CD14-positive monocyte (primary cell): Measurements from ENCODE around the gene PCED1B. TPM values are rescaled to one million over a fixed set of nuclear protein-coding genes. Genes with fewer than 3 reads are reported as not detected.

Experiments
- DNase-seq, 3 donors: peaks; one replicate each; pipeline ENCODE4 v3.0.0-alpha.2; 2011 to 2022
- H2AFZ ChIP-seq: 2 replicates; pipeline ENCODE4 v1.6.0; 2012; ENCODE audit warnings: mild to moderate bottlenecking, low read depth, low read length, inconsistent platforms; ENCODE audit not compliant: insufficient read depth, poor library complexity, severe bottlenecking
- H3K27ac ChIP-seq, 2 donors: 1 replicate in 1 of 2; 2 replicates in 1 of 2; pipeline ENCODE4 v1.5.1; 2012 to 2013; ENCODE audit warnings: low read length in 2 of 2, control low read depth in 1 of 2, inconsistent platforms in 1 of 2, low read depth in 1 of 2, mild to moderate bottlenecking in 1 of 2
- H3K27me3 ChIP-seq, 2 donors: one replicate each; pipeline versions ENCODE4 v1.6.0 to v1.6.1; 2011 to 2013; ENCODE audit warnings: low read length in 2 of 2; ENCODE audit not compliant: control insufficient read depth in 2 of 2, insufficient read depth in 2 of 2
- H3K36me3 ChIP-seq, 2 donors: replicated peaks in 1 of 2; 1 replicate in 1 of 2; 2 replicates in 1 of 2; pipeline versions ENCODE4 v1.5.1 to v1.6.1; 2012 to 2013; ENCODE audit warnings: low read length in 2 of 2, control low read depth in 1 of 2, inconsistent platforms in 1 of 2, mild to moderate bottlenecking in 1 of 2; ENCODE audit not compliant: insufficient read depth in 2 of 2, control insufficient read depth in 1 of 2
- H3K4me1 ChIP-seq, 2 donors: 1 replicate in 1 of 2; 2 replicates in 1 of 2; pipeline versions ENCODE4 v1.5.1 to v1.6.1; 2012 to 2013; ENCODE audit warnings: low read length in 2 of 2, control low read depth in 1 of 2, inconsistent platforms in 1 of 2, mild to moderate bottlenecking in 1 of 2, moderate library complexity in 1 of 2; ENCODE audit not compliant: insufficient read depth in 2 of 2, control insufficient read depth in 1 of 2
- H3K4me2 ChIP-seq: replicated peaks from 2 replicates; pipeline ENCODE3; 2012; ENCODE audit warnings: low read length, moderate library complexity, mild to moderate bottlenecking; ENCODE audit not compliant: poor library complexity, severe bottlenecking; ENCODE audit errors: extremely low read depth
- H3K4me3 ChIP-seq, 3 experiments: fragments of 200-600 bp in 1 of 3; sonication (generic) in 1 of 3; replicated peaks in 1 of 3; 1 replicate in 2 of 3; 2 replicates in 1 of 3; pipeline ENCODE4 v1.5.1; 2011 to 2013; ENCODE audit warnings: low read length in 3 of 3, mild to moderate bottlenecking in 3 of 3, control low read depth in 2 of 3, low read depth in 2 of 3, inconsistent platforms in 1 of 3, moderate library complexity in 1 of 3
- H3K79me2 ChIP-seq: 2 replicates; pipeline ENCODE4 v1.6.0; 2012; ENCODE audit warnings: mild to moderate bottlenecking, control low read depth, inconsistent platforms, low read length, moderate library complexity; ENCODE audit not compliant: insufficient read depth
- H3K9ac ChIP-seq: 2 replicates; pipeline ENCODE4 v1.6.0; 2017; ENCODE audit warnings: low read length, mild to moderate bottlenecking; ENCODE audit not compliant: insufficient read depth, poor library complexity, severe bottlenecking
- H3K9me3 ChIP-seq, 2 donors: replicated peaks in 1 of 2; 1 replicate in 1 of 2; 2 replicates in 1 of 2; pipeline versions ENCODE4 v1.5.1 to v1.6.1; 2012 to 2013; ENCODE audit warnings: low read length in 2 of 2, control low read depth in 1 of 2; ENCODE audit not compliant: control insufficient read depth in 1 of 2, insufficient read depth in 1 of 2
- H4K20me1 ChIP-seq: 2 replicates; pipeline ENCODE4 v1.6.0; 2012; ENCODE audit warnings: mild to moderate bottlenecking, low read length, control low read depth, moderate library complexity; ENCODE audit not compliant: insufficient read depth
- H3K27ac Mint-ChIP-seq, 7 donors: one replicate each; pipeline ENCODE4 v1.8.0; 2020; ENCODE audit warnings: mild to moderate bottlenecking in 7 of 7, mixed read lengths in 7 of 7, moderate library complexity in 6 of 7, inconsistent platforms in 2 of 7
- H3K27me3 Mint-ChIP-seq, 3 donors: one replicate each; pipeline ENCODE4 v1.8.0; 2021 to 2022; ENCODE audit warnings: low read depth in 3 of 3, mild to moderate bottlenecking in 3 of 3, mixed read lengths in 3 of 3, moderate library complexity in 3 of 3, inconsistent platforms in 1 of 3
- H3K36me3 Mint-ChIP-seq, 2 donors: one replicate each; pipeline ENCODE4 v1.8.0; 2020; ENCODE audit warnings: mixed read lengths in 2 of 2, inconsistent platforms in 1 of 2, mild to moderate bottlenecking in 1 of 2
- H3K4me1 Mint-ChIP-seq: one replicate; pipeline ENCODE4 v1.8.0; 2020; ENCODE audit warnings: mild to moderate bottlenecking, mixed read lengths
- H3K4me3 Mint-ChIP-seq, 2 donors: one replicate each; pipeline ENCODE4 v1.8.0; 2020; ENCODE audit warnings: mild to moderate bottlenecking in 2 of 2, mixed read lengths in 2 of 2, moderate library complexity in 1 of 2
- H3K9me3 Mint-ChIP-seq, 7 donors: one replicate each; pipeline ENCODE4 v1.8.0; 2020 to 2022; ENCODE audit warnings: mixed read lengths in 7 of 7, mild to moderate bottlenecking in 6 of 7, moderate library complexity in 6 of 7, inconsistent platforms in 2 of 7
- CTCF ChIP-seq: fragments of 200-600 bp; IDR thresholded peaks from one replicate; pipeline ENCODE4 v1.8.0; 2022; ENCODE audit warnings: antibody characterized with exemption, mild to moderate bottlenecking
- WGBS: methylation state at CpG from one replicate; pipeline ENCODE4 v1.1.5; 2013; ENCODE audit warnings: missing lambda C conversion rate; ENCODE audit not compliant: insufficient coverage; 5-methylcytosine and 5-hydroxymethylcytosine counted together
- intact Hi-C, 2 donors: fragments of 100-400 bp; cut with micrococcal nuclease; formaldehyde crosslinking; loops; one replicate each; pipeline versions ENCODE4 v1.15.0 to v1.15.1; 2023
- polyA plus RNA-seq, 3 donors: library from polyadenylated mRNA; depleted of rRNA in 1 of 3; unstranded in 2 of 3; stranded (reverse) in 1 of 3; fragments of 300-500 nt in 2 of 3; fragments of >200 nt in 1 of 3; fragmentation: Illumina TruSeq in 2 of 3; gene quantifications; 1 replicate in 2 of 3; 2 replicates in 1 of 3; pipeline ENCODE4 v1.2.3, GENCODE V29; 2012 to 2021

PCED1B gene
- polyA plus RNA-seq, 3 donors = 0.10 to 0.65 TPM; not detected in 1

GRCh38 chr12:47110011-47110541 is 30.7 kb downstream of the PCED1B start:
- Histone ChIP-seq H3K4me1 (no peaks in the 10 kb centered on the region), H2AFZ (no peak overlapping the region), H3K4me2 (no peak overlapping the region), H3K4me3 (no peak overlapping the region), H4K20me1 (no peaks in the 10 kb centered on the region), H3K79me2 (no peaks in the 10 kb centered on the region), H3K9ac (no peak overlapping the region), H3K36me3 (no peaks in the 10 kb centered on the region), H3K9me3 (no peaks in the 10 kb centered on the region), H3K27me3 (no peaks in the 10 kb centered on the region), H3K27ac (no peak overlapping the region)
- Mint-ChIP-seq H3K4me3 (no peak overlapping the region), H3K27me3 (peaks cover 0 to 2% (median 0%) of the 10 kb centered on the region in 3 donors), H3K36me3 (peaks cover 0 to 3% of the 10 kb centered on the region in 2 donors), H3K4me1 (peaks cover 13% of the 10 kb centered on the region), H3K27ac (no peak overlapping the region), H3K9me3 (no peaks in the 10 kb centered on the region)
- DNase-seq = no peak
- TF ChIP-seq CTCF = no peak
- intact Hi-C loops = no loop called here
- WGBS = no CpG with 5 or more reads among the region's 2 CpGs

- H3K9me3 Mint-ChIP-seq = no peaks in the 10 kb centered on the region
- TF ChIP-seq CTCF = no peak
- H3K27ac ChIP-seq = no peak overlapping the region
- H3K27me3 ChIP-seq = no peaks in the 10 kb centered on the region
- H3K27me3 Mint-ChIP-seq = peaks cover 0 to 2% (median 0%) of the 10 kb centered on the region in 3 donors
- no peak overlapping the region for H3K27ac Mint-ChIP-seq
- H3K9ac ChIP-seq = no peak overlapping the region
- H3K36me3 Mint-ChIP-seq = peaks cover 0 to 1% of the 10 kb centered on the region in 2 donors
- no peaks in the 10 kb centered on the region for H3K4me1 ChIP-seq
- intact Hi-C loops = no loop called here
- H3K79me2 ChIP-seq = no peaks in the 10 kb centered on the region
- no CpG with 5 or more reads among the region's 2 CpGs for WGBS
- H4K20me1 ChIP-seq = no peaks in the 10 kb centered on the region
- H3K9me3 ChIP-seq = no peaks in the 10 kb centered on the region
- H3K4me2 ChIP-seq = no peak overlapping the region
- H3K4me1 Mint-ChIP-seq = peaks cover 13% of the 10 kb centered on the region
- DNase-seq = no peak
- H3K4me3 ChIP-seq = no peak overlapping the region
- H3K4me3 Mint-ChIP-seq = no peak overlapping the region
- no peak overlapping the region for H2AFZ ChIP-seq
- no peaks in the 10 kb centered on the region for H3K36me3 ChIP-seq
Observed at GRCh38 chr12:47110718-47111391, 31.4 kb downstream of the PCED1B start.
